ENCODE data around the gene MMAB.

- TF ChIP-seq CTCF (IDR thresholded peaks at IDR 0.05) (no peak), POLR2A (IDR thresholded peaks at IDR 0.05) (no peak), EP300 (IDR thresholded peaks at IDR 0.05) (no peak)
Observed at GRCh38 chr12:109535863-109536250, 37.4 kb downstream of the MMAB start.
